GM19023 (cell line): Measurements from ENCODE around the gene CHST3.

ENCODE experiments used
- ATAC-seq: cut with Tn5 transposase; IDR thresholded peaks from one replicate; pipeline ENCODE4 v1.9.1; 2021; ENCODE audit warnings: mild to moderate bottlenecking, moderate library complexity; ENCODE audit not compliant: unreplicated experiment

CHST3 gene

GRCh38 chr10:72050873-72051272, 86.7 kb downstream of the CHST3 start:
- ATAC-seq = no peak

GRCh38 chr10:72053690-72054089, 89.5 kb downstream of the CHST3 start:
- no peak for ATAC-seq

GRCh38 chr10:72056113-72056512, 91.9 kb downstream of the CHST3 start:
- ATAC-seq = no peak

- ATAC-seq = no peak
Measured at GRCh38 chr10:72056932-72057751, 92.9 kb downstream of the CHST3 start.

GRCh38 chr10:72058347-72058898, 94.2 kb downstream of the CHST3 start:
- no peak for ATAC-seq

GRCh38 chr10:72058989-72059842, 95.0 kb downstream of the CHST3 start:
- no peak for ATAC-seq

- ATAC-seq = no peak
Measured at GRCh38 chr10:72059843-72060822, 95.9 kb downstream of the CHST3 start.

- ATAC-seq = no peak
Measured at GRCh38 chr10:72061491-72061890, 97.3 kb downstream of the CHST3 start.

GRCh38 chr10:72061930-72062329, 97.7 kb downstream of the CHST3 start:
- no peak for ATAC-seq

- no peak for ATAC-seq
Measured at GRCh38 chr10:72062382-72062781, 98.2 kb downstream of the CHST3 start.
